HFF-Myc (cell line): ENCODE results near the gene LETM1.

Experiments
- DNase-seq: peaks from one replicate; pipeline ENCODE4 v3.0.0-alpha.2; 2011; ENCODE audit warnings: low read depth; ENCODE audit errors: extremely low read depth
- H3K4me3 ChIP-seq: replicated peaks from 2 replicates; pipeline ENCODE4 v1.5.1; 2011; ENCODE audit warnings: low read depth, mild to moderate bottlenecking, control low read depth, low read length
- CTCF ChIP-seq: IDR thresholded peaks from 2 replicates; pipeline ENCODE4 v1.5.1; 2012; ENCODE audit warnings: mild to moderate bottlenecking, low read depth, low read length, control low read depth; ENCODE audit errors: missing control alignments

Gene LETM1

DNA sequence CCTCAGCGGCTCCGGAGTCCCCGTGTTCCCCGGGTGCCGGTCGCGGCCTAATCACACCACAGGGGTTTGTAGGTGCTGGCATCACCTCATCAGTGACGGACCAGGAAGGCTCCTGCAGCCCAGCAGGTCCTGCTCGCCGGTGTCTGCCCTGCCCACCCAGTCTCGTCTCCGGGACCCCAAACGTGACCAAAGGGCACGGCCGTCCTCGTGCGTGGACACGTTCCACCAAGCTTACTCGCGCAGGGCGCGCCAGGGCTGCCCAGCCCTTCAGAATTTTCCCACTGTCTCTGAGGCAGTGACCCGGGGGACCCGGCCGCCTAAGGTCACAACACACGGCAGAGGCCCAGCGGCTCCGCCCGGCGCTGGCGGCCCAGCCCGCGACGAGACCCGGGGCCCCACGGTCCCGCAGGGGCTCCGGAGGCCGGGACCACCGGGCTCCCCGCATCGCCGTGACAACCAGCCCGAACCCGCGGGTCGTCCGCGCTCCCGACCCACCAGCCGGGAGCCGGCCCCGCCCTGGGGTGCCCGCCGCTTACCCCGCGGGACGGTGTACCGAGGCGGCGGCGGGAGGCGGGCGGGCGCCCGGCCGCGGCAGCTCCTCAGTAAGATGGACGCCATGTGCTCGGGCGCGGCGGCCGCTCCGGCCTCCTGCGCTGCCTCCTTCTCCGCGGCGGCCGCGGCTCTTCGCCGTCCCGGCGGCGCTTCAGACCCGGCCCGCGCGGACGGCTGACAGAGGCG lies 454 bp downstream of the LETM1 start:
- H3K4me3 ChIP-seq = peak overlapping the region; percentile 94

DNA sequence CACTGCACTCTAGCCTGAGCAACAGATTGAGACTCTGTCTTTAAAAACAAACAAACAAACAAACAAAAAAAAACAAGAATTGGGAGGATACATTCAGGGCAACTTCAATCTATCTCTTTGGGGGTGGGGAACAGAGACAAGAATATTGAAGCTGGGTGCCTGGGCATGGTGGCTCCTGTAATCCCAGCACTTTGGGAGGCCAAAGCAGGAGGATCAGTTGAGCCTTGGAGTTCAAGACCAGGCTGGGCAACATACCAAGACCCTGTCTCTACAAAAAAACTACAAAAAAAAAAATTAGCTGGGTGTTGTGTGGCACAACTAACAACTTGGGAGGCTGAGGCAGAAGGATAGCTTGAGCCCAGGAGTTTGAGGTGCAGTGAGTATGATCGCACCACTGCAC lies 1.2 kb downstream of the LETM1 start:
- no peak for TF ChIP-seq CTCF

More for the DNA sequence above, 454 bp downstream of the LETM1 start:
- TF ChIP-seq CTCF = no peak
- no peak for DNase-seq

DNA sequence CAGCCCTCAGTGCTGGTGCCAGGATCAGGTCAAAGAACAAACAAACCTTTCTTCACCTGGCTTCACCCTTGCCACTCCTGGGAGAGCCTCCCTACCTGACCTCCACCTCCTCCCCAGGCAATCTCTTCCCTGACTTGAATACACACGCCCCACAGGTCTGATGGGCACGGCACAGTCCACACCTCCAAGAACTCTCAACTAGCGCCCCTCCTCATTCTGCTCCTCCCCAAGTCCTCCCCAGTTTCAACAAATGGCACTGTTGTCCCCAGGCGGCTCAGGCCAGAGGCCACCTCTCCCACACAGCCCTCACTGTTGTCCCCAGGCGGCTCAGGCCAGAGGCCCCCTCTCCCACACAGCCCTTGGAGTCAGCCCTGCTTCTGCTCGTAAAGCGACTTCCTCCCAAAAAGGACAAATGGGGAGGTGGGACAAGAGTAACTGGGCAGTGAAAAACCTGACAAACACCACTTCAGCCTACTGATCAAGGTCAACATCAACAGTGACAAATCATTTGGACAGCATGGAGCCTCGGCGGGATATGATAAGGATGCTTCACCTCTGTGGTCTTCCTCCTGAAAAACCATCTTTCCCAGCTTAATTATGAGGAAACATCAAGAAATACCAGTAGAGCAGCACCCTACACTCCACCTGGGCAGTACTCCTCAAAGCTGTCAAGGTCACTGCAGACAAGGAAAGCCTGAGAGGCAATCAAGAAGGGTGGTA lies 2.9 kb downstream of the LETM1 start:
- no peak overlapping the region for H3K4me3 ChIP-seq
- no peak for DNase-seq
- TF ChIP-seq CTCF = no peak

More for the DNA sequence above, 1.2 kb downstream of the LETM1 start:
- H3K4me3 ChIP-seq = peak overlapping the region; percentile 94
- no peak for DNase-seq

DNA sequence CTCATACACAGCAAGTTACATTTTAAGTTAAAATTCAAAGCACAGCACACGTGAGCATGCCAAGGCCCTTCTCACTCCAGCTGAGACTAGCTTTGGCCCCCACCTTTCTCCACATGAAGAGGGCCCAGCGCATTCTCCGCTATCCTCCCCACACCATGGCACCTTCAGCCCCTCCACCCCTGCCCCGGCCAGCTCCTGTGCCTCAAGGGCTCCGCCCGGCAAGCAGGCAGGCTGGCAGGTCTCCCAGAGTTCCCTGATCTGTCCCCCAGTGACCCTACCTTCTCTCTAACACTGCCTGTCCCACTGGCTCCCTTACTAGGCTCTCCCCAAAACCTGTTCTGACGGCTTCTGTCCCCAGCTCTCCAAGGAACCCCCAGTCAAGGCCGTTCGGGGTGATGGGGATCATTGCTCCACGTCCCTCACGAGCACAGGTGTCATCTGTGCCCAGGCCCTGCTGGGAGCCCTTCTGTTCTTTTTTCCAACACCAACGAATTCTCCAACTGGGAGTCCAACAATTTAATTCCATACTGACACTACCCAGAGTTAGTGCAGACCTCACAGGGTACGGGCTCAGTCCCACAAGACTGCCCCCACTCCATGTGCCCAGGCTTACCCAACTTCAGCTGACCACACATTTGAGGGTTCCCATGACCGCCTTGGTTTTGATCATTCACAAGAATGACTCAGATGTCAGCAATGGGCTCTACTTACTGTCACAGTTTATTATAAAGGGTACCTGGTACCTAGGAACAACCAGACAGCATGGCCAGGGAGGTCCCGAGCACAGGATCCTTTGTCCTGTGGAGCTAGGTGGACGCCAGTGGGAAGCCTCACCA lies 4.2 kb downstream of the LETM1 start:
- TF ChIP-seq CTCF = no peak
- no peak overlapping the region for H3K4me3 ChIP-seq
- no peak for DNase-seq

- TF ChIP-seq CTCF = no peak
- no peak overlapping the region for H3K4me3 ChIP-seq
- DNase-seq = no peak
Measured at GRCh38 chr4:1851160-1851559, 4.8 kb downstream of the LETM1 start.

DNA sequence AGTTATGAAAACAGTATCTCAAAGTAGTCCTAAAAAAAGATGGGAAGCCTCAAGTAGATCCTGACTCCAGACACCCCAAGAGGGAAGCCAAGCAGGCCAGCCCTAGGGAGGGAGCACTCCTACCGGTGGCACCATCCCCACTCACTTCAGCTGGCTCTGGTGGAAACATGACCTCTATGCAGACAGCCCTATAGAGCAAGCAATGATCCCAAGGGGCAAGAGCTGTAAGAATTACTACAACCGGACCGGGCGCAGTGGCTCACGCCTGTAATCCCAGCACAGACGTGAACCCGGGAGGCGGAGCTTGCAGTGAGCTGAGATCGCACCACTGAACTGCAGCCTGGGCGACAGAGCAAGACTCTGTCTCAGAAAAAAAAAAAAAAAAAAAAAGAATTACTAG lies 5.7 kb downstream of the LETM1 start:
- no peak for TF ChIP-seq CTCF
- no peak for DNase-seq
- H3K4me3 ChIP-seq = no peak overlapping the region
